ENCODE results near the gene ZBED2. TPM values are rescaled to one million over a fixed set of nuclear protein-coding genes. Genes with fewer than 3 reads are reported as not detected.

The ZBED2 gene
- total RNA-seq, 2 donors from 2014 or later = 0.47 TPM; not detected in 1

DNA sequence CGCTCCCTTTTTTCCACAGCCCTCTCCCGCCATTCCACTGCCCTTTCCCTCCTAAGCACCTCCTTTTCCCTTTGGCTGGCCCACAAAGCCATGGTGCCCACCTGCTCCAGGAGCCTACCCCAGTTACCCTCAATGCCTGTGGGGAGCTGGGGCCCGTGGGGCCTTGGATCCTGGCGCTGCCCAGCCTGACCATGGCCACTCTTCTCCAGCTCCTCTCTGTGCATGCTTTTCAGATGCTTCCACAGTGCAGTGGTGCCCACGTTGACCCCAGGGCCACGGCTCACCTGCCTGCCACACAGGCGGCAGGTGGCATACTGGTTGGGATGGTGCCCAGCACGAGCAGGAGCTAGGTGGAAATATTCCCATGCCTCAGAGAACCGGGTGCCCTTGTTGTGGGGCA is 1.5 kb downstream of the ZBED2 start:
- H3K27ac ChIP-seq = no peak overlapping the region
- no peaks in the 10 kb centered on the region for H3K36me3 ChIP-seq
- H3K9me3 ChIP-seq = no peaks in the 10 kb centered on the region
- no peak overlapping the region for H3K4me3 ChIP-seq
- H3K27me3 ChIP-seq = no peaks in the 10 kb centered on the region
- DNase-seq (ENCODE audit: low spot score) = no peak
- TF ChIP-seq, protein P1, sequence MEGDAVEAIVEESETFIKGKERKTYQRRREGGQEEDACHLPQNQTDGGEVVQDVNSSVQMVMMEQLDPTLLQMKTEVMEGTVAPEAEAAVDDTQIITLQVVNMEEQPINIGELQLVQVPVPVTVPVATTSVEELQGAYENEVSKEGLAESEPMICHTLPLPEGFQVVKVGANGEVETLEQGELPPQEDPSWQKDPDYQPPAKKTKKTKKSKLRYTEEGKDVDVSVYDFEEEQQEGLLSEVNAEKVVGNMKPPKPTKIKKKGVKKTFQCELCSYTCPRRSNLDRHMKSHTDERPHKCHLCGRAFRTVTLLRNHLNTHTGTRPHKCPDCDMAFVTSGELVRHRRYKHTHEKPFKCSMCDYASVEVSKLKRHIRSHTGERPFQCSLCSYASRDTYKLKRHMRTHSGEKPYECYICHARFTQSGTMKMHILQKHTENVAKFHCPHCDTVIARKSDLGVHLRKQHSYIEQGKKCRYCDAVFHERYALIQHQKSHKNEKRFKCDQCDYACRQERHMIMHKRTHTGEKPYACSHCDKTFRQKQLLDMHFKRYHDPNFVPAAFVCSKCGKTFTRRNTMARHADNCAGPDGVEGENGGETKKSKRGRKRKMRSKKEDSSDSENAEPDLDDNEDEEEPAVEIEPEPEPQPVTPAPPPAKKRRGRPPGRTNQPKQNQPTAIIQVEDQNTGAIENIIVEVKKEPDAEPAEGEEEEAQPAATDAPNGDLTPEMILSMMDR (IDR thresholded peaks at IDR 0.05) = no peak
- H3K4me1 ChIP-seq = no peaks in the 10 kb centered on the region

DNA sequence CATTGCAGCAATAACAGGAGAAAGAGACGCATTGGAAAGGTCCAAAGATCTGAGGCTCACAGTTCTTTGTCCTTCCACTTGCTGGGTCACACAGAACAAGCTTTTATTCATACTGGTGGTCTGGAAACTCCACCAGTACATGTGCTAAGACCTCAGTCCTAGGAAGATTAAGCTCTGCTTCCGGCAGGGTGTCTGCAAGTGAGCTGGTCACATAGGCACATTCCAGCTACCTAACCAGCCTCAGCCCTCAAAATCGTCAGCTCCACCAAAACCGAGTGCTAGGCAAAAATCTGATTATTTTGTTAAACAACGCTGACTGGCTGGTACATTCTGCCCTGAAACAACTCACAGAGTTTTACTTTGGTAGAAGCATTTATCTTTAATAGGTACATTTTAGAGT is 2.2 kb downstream of the ZBED2 start:
- Histone ChIP-seq H3K27me3 (no peaks in the 10 kb centered on the region), H3K9me3 (no peaks in the 10 kb centered on the region), H3K4me3 (no peak overlapping the region), H3K27ac (no peak overlapping the region), H3K36me3 (no peaks in the 10 kb centered on the region), H3K4me1 (no peaks in the 10 kb centered on the region)
- no peak for DNase-seq (ENCODE audit: low spot score)
- TF ChIP-seq, protein P1 (IDR thresholded peaks at IDR 0.05) = no peak

DNA sequence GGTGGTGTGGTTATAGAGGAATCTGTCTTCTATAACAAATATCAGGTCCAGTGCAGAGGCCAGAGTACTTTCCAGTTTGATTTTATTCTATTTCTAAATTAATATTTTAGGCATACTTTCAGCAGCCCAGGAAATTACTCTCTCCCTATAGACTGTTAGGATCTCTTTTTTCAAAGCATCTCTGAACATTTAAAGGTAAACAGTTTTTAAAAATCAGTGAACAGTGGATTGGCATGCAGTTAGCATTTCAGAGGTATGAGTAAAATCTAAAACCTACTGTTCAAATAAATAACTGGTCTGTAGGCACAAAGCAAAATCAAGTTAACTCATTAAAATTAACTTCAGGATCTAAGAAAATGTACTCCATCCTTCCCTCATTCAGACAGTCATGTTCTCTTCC is 3.0 kb downstream of the ZBED2 start:
- no peaks in the 10 kb centered on the region for H3K4me1 ChIP-seq
- H3K27me3 ChIP-seq = no peaks in the 10 kb centered on the region
- TF ChIP-seq, protein P1 (IDR thresholded peaks at IDR 0.05) = no peak
- DNase-seq (ENCODE audit: low spot score) = no peak
- H3K9me3 ChIP-seq = no peaks in the 10 kb centered on the region
- no peaks in the 10 kb centered on the region for H3K36me3 ChIP-seq
- H3K4me3 ChIP-seq = no peak overlapping the region
- no peak overlapping the region for H3K27ac ChIP-seq

GRCh38 chr3:111591555-111591954 is 3.6 kb downstream of the ZBED2 start:
- no peak for DNase-seq (ENCODE audit: low spot score)
- Histone ChIP-seq H3K36me3 (no peaks in the 10 kb centered on the region), H3K4me3 (no peak overlapping the region), H3K4me1 (no peaks in the 10 kb centered on the region), H3K27ac (no peak overlapping the region), H3K9me3 (no peaks in the 10 kb centered on the region), H3K27me3 (no peaks in the 10 kb centered on the region)
- TF ChIP-seq, protein P1 (IDR thresholded peaks at IDR 0.05) = no peak

DNA sequence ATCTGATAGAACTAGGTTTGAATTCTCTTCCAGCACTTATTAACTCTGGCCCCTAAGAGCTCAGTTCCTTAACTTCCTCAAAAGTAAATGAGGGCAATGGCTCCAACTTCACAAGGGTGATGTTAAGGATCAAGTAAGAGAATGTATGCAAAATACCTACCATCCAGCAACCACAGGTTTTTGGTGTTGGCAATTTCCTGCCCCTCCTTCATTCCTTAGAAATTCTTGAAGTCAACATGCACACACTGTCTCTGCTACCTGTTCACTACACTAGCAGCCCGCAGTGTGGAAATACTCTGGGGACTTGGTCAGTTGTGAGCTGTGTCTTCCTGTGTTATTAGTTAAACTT is 5.0 kb downstream of the ZBED2 start:
- H3K27ac ChIP-seq = no peak overlapping the region
- no peaks in the 10 kb centered on the region for H3K36me3 ChIP-seq
- no peaks in the 10 kb centered on the region for H3K9me3 ChIP-seq
- no peak overlapping the region for H3K4me3 ChIP-seq
- TF ChIP-seq, protein P1 (IDR thresholded peaks at IDR 0.05) = no peak
- DNase-seq (ENCODE audit: low spot score) = no peak
- H3K27me3 ChIP-seq = no peaks in the 10 kb centered on the region
- no peaks in the 10 kb centered on the region for H3K4me1 ChIP-seq

- TF ChIP-seq, protein P1 (IDR thresholded peaks at IDR 0.05) = no peak
- H3K27me3 ChIP-seq = no peaks in the 10 kb centered on the region
These were observed 5.6 kb downstream of the ZBED2 start for GRCh38 chr3:111589303-111590142.

More at GRCh38 chr3:111589303-111590142, 5.6 kb downstream of the ZBED2 start:
- Histone ChIP-seq H3K9me3 (no peaks in the 10 kb centered on the region), H3K4me3 (no peak overlapping the region), H3K27ac (no peak overlapping the region), H3K36me3 (no peaks in the 10 kb centered on the region), H3K4me1 (no peaks in the 10 kb centered on the region)
- DNase-seq (ENCODE audit: low spot score) = no peak

All from right atrium auricular region (tissue), 2 donors.